Fibroblast of lung (primary cell): ENCODE measurements around the gene RBBP5. TPM values are rescaled to one million over a fixed set of nuclear protein-coding genes. Genes with fewer than 3 reads are reported as not detected.

Experiments
- DNase-seq, 2 donors: peaks; one replicate each; pipeline versions ENCODE4 v3.0.0 to v3.0.0-alpha.2; 2010; ENCODE audit warnings: low read depth in 2 of 2
- H2AFZ ChIP-seq: 2 replicates; pipeline ENCODE4 v1.5.1; 2012; ENCODE audit warnings: low read length, control low read depth, inconsistent platforms
- H3K27ac ChIP-seq: 2 replicates; pipeline ENCODE4 v1.5.1; 2011; ENCODE audit warnings: low read length, control low read depth; ENCODE audit not compliant: insufficient read depth
- H3K27me3 ChIP-seq: 2 replicates; pipeline ENCODE4 v1.5.1; 2011; ENCODE audit warnings: mild to moderate bottlenecking, low read length; ENCODE audit not compliant: control insufficient read depth, insufficient read depth
- H3K36me3 ChIP-seq: 2 replicates; pipeline ENCODE4 v1.5.1; 2011; ENCODE audit warnings: low read length; ENCODE audit not compliant: control insufficient read depth, insufficient read depth
- H3K4me1 ChIP-seq: 2 replicates; pipeline ENCODE4 v1.5.1; 2011; ENCODE audit warnings: low read length; ENCODE audit not compliant: control insufficient read depth, insufficient read depth; ENCODE audit errors: extremely low read depth
- H3K4me2 ChIP-seq: 2 replicates; pipeline ENCODE4 v1.5.1; 2011; ENCODE audit warnings: low read length, control low read depth; ENCODE audit not compliant: insufficient read depth; ENCODE audit errors: extremely low read depth
- H3K4me3 ChIP-seq, 4 experiments: fragments of 200-600 bp in 1 of 4; sonication (generic) in 1 of 4; replicated peaks in 1 of 4; 2 replicates each; pipeline ENCODE4 v1.5.1; 2011 to 2016; ENCODE audit warnings: low read length in 4 of 4, low read depth in 3 of 4, mild to moderate bottlenecking in 3 of 4, control low read depth in 2 of 4, inconsistent platforms in 1 of 4, mixed read lengths in 1 of 4; ENCODE audit not compliant: insufficient read depth in 1 of 4; ENCODE audit errors: control extremely low read depth in 1 of 4
- H3K79me2 ChIP-seq: 2 replicates; pipeline ENCODE4 v1.5.1; 2012; ENCODE audit warnings: mild to moderate bottlenecking, low read length, inconsistent platforms; ENCODE audit not compliant: control insufficient read depth, insufficient read depth
- H3K9ac ChIP-seq: 2 replicates; pipeline ENCODE4 v1.5.1; 2011; ENCODE audit warnings: mild to moderate bottlenecking, low read length, control low read depth; ENCODE audit not compliant: insufficient read depth
- H3K9me3 ChIP-seq: 2 replicates; pipeline ENCODE4 v1.5.1; 2012; ENCODE audit warnings: low read depth, low read length; ENCODE audit not compliant: control insufficient read depth, insufficient read depth
- H4K20me1 ChIP-seq: 2 replicates; pipeline ENCODE4 v1.5.1; 2011; ENCODE audit warnings: low read length; ENCODE audit not compliant: control insufficient read depth, insufficient read depth; ENCODE audit errors: extremely low read depth
- CTCF ChIP-seq, 2 donors: IDR thresholded peaks in 1 of 2; conservative IDR thresholded peaks in 1 of 2; 1 replicate in 1 of 2; 2 replicates in 1 of 2; pipeline ENCODE4 v1.5.1; 2011 to 2012; ENCODE audit warnings: low read length in 2 of 2, control low read depth in 1 of 2, inconsistent platforms in 1 of 2, low read depth in 1 of 2, mild to moderate bottlenecking in 1 of 2
- EZH2 ChIP-seq: IDR thresholded peaks from 2 replicates; pipeline ENCODE4 v1.5.1; 2012; ENCODE audit warnings: low read length, control low read depth, mild to moderate bottlenecking; ENCODE audit errors: missing control alignments
- polyA minus RNA-seq: library from RNA; depleted of rRNA, polyadenylated mRNA; stranded (reverse); fragments of >200 nt; gene quantifications from 2 replicates; pipeline ENCODE4 v1.2.3, GENCODE V29; 2011; ENCODE audit warnings: low replicate concordance
- polyA plus RNA-seq, 2 donors: library from polyadenylated mRNA; depleted of rRNA in 1 of 2; stranded (reverse) in 1 of 2; unstranded in 1 of 2; fragments of >200 nt; gene quantifications; 2 replicates each; pipeline ENCODE4 v1.2.1, GENCODE V29; 2011 to 2012; ENCODE audit warnings: missing spikeins in 1 of 2
- total RNA-seq: library from RNA; depleted of rRNA; stranded (reverse); fragments of >200 nt; gene quantifications from 2 replicates; pipeline ENCODE4 v1.2.1, GENCODE V29; 2014

The RBBP5 gene
- total RNA-seq = 19.8 and 22.1 TPM in 2 replicates
- 16.4 and 19.9 TPM in 2 replicates for polyA plus RNA-seq
- 8.7 and 10.3 TPM in 2 replicates for polyA plus RNA-seq (2012)
- 3.0 and 4.9 TPM in 2 replicates for polyA minus RNA-seq

- Histone ChIP-seq H2AFZ (peak within 1 kb of the TSS; percentile 90), H3K36me3 (no peaks in the 10 kb centered on the region), H3K27ac (peak within 1 kb of the TSS; percentile 95), H3K4me2 (peak within 1 kb of the TSS; percentile 91), H3K27me3 (no peaks in the 10 kb centered on the region), H4K20me1 (no peaks in the 10 kb centered on the region), H3K4me1 (no peaks in the 10 kb centered on the region), H3K9me3 (no peaks in the 10 kb centered on the region), H3K79me2 (peaks cover 33% of the 10 kb centered on the region), H3K9ac (peak within 1 kb of the TSS; percentile 89), H3K4me3 (peak within 1 kb of the TSS; percentile 64 to 100 (median 94))
- DNase-seq = peak; percentile 98 to 99
- TF ChIP-seq EZH2 (no peak), CTCF (conservative IDR thresholded peaks at IDR 0.05 in 1 of 2, IDR thresholded peaks at IDR 0.05 in 1 of 2; ENCODE audit: low read depth in 1 of 2, low read length in 2 of 2) (peak; percentile 66 to 87)
Measured at GRCh38 chr1:205121660-205122488, at the start of gene RBBP5. TSS of gene RBBP5 (minus strand) at chr1:205121978. CDS start at chr1:205121873, 105 bp downstream.

- TF ChIP-seq CTCF (conservative IDR thresholded peaks at IDR 0.05 in 1 of 2, IDR thresholded peaks at IDR 0.05 in 1 of 2; ENCODE audit: low read depth in 1 of 2, low read length in 2 of 2) = no peak
- no peak for TF ChIP-seq EZH2
- H3K36me3 ChIP-seq = no peaks in the 10 kb centered on the region
- no peak overlapping the region for H2AFZ ChIP-seq
- H3K9me3 ChIP-seq = no peaks in the 10 kb centered on the region
- no peak overlapping the region for H3K4me2 ChIP-seq
- H3K27me3 ChIP-seq = no peaks in the 10 kb centered on the region
- no peak for DNase-seq
- peaks cover 17% of the 10 kb centered on the region for H3K4me1 ChIP-seq
- H3K9ac ChIP-seq = no peak overlapping the region
- H3K79me2 ChIP-seq = peaks cover 11% of the 10 kb centered on the region
- no peaks in the 10 kb centered on the region for H4K20me1 ChIP-seq
- H3K4me3 ChIP-seq = no peak overlapping the region
- H3K27ac ChIP-seq = no peak overlapping the region
Measured at GRCh38 chr1:205171369-205171768, 49.6 kb upstream of the RBBP5 start.

- no peaks in the 10 kb centered on the region for H3K36me3 ChIP-seq
- H3K27ac ChIP-seq = no peak overlapping the region
- H2AFZ ChIP-seq = no peak overlapping the region
- H3K79me2 ChIP-seq = peaks cover 11% of the 10 kb centered on the region
- H3K4me2 ChIP-seq = no peak overlapping the region
- H3K4me3 ChIP-seq = no peak overlapping the region
- H3K4me1 ChIP-seq = peaks cover 16% of the 10 kb centered on the region
- no peaks in the 10 kb centered on the region for H3K9me3 ChIP-seq
- no peak overlapping the region for H3K9ac ChIP-seq
- peak in 1 of 2 donors; percentile 27 for DNase-seq
- no peak for TF ChIP-seq EZH2
- TF ChIP-seq CTCF (conservative IDR thresholded peaks at IDR 0.05 in 1 of 2, IDR thresholded peaks at IDR 0.05 in 1 of 2; ENCODE audit: low read depth in 1 of 2, low read length in 2 of 2) = no peak
- no peaks in the 10 kb centered on the region for H4K20me1 ChIP-seq
- H3K27me3 ChIP-seq = no peaks in the 10 kb centered on the region
Measured at GRCh38 chr1:205170532-205171269, 48.9 kb upstream of the RBBP5 start.
